GM19023 (cell line): ENCODE measurements around the gene ZNF69.
"Not testable (repeated sequence)": the region's sequence is repeated elsewhere in the genome, so short reads cannot be mapped to it uniquely, and the experiment has no call there.

Experiments used
- ATAC-seq: cut with Tn5 transposase; IDR thresholded peaks from one replicate; pipeline ENCODE4 v1.9.1; 2021; ENCODE audit warnings: mild to moderate bottlenecking, moderate library complexity; ENCODE audit not compliant: unreplicated experiment

Gene ZNF69

DNA sequence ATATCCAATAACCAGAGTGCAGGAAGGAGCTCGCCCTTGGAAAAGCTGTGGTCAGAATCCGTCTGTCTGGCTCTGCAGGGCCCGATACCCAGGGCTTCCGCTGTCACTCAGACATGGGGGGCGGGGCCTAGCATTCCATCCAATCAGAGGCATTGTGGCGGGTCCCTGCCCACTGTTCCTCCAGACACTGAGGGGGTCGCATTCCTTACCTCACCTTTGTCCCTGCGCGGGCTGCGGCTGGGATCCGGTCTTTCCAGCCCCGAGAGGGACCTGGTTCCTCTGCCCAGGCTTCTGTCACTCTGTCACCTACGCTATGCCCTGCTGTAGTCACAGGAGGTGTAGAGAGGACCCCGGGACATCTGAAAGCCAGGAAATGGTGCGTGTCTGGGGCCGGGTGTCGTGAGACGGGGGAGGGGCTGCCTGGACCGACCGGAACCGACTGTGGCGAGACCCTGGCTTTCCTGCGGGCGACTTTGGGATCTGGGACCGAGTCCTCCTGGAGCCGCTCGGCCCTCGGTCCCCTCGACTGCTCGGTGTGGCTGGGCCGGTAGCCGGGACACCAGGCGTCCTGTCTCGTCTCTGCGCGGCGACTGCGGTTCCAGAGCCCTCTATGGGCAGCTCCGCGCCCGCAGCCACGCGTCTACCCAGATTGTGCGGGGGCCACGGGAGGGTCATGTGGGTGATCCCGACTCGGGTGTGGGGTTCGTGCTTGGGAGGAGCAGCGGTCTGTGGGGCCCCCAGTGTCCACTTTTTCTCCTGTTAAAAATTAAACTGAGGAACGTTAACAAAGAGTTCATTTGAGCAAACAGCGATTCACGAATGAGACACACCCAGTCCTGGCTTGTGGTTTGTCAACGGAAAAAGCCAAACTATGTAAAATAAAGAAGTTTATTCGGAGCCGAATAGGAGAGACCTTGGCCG lies at the start of gene ZNF69:
Gene ZNF69, plus strand, starts transcription at position 172 of the 921 bp plus-strand sequence. Its CDS starts 142 bp downstream, at position 314.
- ATAC-seq, result peak; percentile 63

DNA sequence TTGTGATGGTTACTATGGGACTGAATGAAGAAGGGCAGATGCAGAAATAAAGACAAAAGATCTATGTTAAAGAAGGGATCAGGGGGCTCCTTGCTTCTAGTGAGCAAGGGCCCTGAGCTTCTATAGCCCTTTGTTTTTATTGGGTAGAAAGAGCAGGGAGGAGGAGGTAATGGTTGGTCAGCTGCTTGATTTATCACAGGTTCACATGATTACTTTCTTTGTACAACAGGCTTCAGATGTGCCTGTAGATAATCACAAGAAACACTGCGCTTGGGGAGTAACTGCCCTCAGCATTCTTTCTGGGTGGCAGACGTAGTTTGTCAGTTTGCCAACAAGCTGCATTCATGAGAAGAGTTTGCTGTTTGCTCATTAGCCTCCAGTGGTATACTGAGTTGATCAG lies 43.9 kb upstream of the ZNF69 start:
- no peak for ATAC-seq

DNA sequence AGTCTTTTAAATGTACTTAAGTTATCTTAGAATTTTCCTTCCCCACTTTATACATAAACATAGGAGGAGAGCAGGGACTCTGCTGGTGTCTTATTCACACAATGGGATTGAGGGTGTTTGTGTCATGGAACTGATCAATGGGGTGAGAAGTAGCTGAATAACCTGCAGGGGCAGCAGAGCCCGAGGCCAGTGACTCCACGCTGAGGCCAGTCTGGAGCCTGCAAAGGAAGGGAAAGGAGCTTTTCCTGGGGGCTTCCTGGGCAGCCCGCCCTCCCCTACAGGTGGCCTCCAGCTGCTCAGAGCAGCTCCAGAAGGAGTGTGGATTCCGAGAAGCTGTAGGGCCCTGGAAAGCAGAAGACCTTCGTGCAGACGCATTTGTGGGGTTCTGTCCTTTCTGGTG lies 40.0 kb upstream of the ZNF69 start:
- ATAC-seq, result not testable (repeated sequence)

DNA sequence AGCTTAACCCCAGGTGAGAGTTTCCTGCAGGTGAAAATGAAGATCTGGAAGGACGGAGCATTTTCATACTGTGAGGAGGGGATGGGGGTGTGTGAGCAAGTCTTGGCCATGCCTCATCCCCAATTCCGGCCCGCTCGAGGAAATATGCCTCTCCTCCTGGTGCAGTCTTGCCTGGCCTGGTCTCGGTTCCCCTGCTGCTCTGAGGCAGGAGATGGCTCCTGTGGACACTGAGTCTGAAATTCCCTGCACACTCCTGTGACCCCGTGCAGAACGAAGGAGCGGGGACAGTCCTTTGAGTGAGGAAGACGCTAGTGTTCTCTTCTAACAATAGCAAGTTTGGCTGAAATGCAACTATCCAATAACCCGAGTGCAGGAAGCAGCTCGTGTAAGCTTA lies 39.4 kb upstream of the ZNF69 start:
- ATAC-seq, result no peak

DNA sequence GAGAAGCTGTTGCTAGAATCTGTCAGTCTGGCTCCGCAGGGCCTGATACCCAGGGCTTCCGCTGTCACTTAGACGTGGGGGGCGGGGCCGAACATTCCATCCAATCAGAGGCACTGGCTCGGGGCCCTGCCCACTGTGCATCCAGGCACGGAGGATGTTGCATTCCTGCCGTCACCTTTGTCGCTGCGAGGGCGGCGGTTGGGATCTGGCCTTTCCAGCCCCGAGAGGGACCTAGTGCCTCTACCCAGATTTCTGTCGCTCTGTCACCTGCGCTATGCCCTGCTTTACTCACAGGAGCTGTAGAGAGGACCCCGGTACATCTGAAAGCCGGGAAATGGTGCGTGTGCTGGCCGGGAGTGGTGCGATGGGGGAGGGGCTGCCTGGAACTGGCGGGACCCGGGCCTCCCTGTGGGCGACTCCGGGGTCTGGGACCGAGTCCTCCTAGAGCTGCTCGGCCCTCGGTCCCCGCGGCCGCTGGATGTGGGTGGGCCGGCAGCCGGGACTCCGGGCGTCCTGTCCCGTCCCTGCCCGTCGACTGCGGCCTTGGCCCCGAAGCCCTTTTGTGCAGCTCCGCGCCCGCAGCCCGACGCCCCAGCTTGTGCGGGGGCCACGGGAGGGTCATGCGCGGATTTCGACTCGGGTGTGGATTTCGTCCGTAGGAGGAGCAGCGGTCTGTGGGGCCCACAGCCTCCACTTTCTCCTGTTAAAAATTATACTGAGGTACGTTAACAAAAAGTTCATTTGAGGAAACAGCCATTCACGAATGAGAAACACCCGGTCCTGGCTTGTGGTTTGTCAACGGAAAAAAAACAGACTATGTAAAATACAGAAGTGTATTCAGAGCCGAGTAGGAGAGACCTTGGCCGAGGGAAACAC lies 38.8 kb upstream of the ZNF69 start, which contains the start of gene ZNF439:
Gene ZNF439, plus strand, starts transcription at position 133 of the 876 bp plus-strand sequence. Its CDS starts 142 bp downstream, at position 275.
- peak; percentile 93 for ATAC-seq

DNA sequence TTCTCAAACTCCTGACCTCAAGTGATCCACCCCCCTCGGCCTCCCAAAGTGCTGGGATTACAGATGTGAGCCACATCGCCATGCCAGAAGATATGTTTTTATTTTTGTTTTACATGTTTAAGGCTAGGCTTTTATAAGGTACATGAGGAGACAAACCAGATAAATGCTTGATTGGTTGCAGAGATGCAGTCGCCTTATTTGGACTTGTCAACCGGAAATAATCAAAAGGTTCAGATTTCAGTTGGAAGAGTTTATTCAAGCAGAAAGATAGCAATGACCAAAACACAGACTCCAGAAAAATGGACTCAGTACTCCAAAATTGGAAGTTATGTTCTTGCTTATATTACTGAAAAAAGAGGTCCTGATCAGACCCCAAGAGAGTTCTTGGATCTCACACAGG lies 37.3 kb upstream of the ZNF69 start:
- ATAC-seq, result not testable (repeated sequence)

DNA sequence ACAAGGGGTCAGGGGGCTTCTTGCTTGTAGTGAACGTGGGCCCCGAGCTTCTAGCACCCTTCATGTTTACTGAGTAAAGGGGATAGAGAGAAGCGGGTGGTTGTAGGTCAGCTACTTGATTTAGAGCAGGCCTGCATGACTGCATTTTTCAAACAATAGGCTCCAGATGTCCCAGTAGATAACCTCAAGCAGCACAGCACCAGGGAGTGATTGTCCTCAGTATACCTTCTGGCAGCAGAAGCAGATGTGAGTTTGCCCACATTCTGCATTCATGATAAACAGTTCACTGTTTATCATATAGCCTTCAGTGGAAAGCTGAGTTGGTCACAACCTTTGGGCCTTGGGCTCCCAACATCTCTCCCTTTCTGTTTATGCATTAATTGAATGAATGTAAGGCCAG lies 34.2 kb upstream of the ZNF69 start:
- ATAC-seq, result no peak

DNA sequence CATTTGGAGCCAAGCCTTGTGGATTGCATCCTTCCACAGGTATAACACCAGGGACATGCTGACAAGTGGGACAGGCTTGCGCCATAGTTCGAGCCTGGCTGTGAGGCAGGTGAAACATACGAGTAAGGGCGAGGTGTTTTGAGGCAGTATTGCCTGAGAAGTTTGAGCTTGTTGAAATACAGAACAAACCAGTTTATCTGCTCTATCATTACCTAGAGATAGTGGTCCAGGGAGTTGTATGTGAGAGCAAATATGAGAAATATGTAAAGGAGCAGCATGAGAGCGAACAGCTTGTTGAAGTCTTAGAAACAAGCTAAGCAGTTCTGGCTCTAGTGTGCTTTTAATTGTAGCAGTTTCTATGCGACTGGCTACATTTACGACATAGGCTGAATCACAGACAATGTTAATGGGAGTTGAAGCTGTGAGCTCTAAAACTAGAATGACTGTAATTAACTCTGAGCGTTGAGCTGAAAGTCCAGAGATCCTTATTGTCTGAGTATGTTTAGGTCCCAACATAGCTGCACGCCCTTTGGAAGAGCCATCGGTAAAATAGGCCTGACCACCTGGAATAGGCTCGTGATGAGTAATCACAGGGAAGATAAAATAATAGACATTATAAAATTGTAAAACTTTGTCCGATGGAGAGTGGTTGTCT lies 30.9 kb upstream of the ZNF69 start:
- ATAC-seq, result no peak

DNA sequence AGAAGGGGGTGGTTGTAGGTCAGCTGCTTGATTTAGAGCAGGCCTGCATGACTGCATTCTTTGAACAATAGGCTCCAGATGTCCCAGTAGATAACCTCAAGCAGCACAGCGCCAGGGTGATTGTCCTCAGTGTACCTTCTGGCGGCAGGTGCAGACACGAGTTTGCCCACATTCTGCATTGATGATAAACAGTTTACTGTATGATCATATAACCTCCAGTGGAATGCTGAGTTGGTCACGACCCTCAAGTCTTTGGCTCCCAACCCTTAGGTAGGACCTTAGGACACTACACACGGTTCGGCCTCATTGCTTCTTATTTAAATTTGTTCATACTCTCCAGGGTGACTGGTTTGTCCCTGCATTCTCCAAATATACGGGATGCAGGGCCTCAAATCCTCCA lies 26.9 kb upstream of the ZNF69 start:
- ATAC-seq, result no peak

DNA sequence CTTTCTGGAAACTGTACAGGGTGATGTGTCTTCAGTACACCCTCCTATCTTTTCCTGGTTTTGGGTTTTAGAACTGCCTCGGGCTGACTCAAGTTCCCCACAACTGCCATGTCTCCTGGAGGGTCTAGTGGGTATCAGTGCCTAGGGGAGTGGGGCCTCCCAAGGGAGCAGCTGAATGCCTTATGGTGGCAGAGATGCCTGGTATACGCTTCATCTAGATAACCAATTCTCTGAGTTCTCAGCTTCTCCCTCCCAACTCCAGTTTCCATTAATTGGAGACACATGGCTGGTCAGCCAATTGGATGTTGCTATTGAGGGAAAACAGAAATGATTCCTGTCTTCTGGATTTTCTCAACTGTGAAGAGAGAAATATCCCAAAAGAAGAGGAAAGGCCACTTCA lies 26.3 kb upstream of the ZNF69 start:
- ATAC-seq, result no peak

DNA sequence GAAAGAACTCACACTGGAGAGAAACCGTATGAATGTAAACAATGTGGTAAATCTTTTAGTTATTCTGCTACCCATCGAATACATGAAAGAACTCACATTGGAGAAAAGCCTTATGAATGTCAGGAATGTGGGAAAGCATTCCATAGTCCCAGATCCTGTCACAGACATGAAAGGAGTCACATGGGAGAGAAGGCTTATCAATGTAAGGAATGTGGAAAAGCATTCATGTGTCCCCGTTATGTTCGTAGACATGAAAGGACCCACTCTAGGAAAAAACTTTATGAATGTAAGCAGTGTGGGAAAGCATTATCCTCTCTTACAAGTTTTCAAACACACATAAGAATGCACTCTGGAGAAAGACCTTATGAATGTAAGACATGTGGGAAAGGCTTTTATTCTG lies 19.8 kb upstream of the ZNF69 start:
- not testable (repeated sequence) for ATAC-seq

DNA sequence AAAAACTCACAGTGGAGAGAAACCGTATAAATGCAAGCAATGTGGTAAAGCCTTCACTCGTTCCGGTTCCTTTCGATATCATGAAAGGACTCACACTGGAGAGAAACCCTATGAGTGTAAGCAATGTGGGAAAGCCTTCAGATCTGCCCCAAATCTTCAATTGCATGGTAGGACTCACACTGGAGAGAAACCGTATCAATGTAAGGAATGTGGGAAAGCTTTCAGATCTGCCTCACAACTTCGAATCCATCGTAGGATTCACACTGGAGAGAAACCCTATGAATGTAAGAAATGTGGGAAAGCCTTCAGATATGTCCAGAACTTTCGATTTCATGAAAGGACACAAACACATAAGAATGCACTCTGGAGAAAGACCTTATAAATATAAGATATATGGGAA lies 19.4 kb upstream of the ZNF69 start:
- no peak for ATAC-seq

DNA sequence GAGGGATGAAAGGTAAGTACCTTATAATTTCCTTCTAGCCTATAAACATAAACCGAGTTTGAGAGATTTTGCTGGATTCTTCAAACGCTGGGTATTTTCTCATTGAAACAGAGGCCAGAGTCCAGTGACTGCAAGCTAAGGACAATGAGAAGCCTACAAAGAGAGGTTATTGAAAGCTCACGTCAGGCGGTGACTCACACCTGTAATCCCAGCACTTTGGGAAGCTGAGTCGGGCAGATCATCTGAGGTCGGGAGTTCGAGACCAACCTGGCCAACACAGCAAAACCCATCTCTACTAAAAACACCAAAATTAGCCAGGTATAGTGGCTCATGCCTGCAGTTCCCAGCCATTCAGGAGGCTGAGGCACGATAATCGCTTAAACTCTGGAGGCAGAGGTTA lies 15.0 kb upstream of the ZNF69 start:
- ATAC-seq, result no peak

DNA sequence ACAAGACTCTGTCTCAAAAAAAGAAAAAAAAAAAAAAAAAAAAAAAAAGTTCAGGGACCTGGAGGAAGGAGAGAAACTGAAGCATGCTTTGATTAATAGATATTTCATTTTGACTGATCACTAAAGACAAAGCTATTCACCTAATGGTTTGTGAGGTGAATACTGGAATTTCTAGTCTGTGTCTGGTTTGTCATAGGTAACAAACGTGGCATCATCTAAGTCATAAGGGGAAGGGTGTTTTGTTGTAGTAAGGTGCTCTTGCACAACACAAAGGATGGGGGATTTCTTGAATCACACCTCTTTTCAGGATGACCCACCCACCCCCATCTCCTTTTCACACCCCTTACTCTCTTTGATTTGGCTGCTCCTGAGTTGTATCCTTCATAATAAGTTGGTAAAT lies 13.8 kb upstream of the ZNF69 start:
- ATAC-seq, result no peak

DNA sequence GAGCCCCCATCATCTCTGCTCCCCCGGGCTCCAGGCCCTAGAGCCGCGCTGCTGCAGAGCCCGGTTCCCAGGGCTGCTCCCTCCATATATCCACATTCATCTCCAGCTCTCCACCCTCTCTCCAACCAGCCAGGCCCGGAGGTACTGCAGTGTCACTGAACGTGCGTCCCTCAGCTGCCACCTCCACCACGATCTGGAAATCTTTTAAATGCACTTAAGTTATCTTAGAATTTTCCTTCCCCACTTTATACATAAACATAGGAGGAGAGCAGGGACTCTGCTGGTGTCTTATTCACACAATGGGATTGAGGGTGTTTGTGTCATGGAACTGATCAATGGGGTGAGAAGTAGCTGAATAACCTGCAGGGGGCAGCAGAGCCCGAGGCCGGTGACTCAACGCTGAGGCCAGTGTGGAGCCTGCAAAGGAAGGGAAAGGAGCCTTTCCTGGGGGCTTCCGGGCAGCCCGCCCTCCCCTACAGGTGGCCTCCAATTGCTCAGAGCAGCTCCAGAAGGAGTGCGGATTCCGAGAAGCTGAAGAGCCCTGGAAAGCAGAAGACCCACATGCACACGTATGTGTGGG lies 7.8 kb upstream of the ZNF69 start:
- not testable (repeated sequence) for ATAC-seq

DNA sequence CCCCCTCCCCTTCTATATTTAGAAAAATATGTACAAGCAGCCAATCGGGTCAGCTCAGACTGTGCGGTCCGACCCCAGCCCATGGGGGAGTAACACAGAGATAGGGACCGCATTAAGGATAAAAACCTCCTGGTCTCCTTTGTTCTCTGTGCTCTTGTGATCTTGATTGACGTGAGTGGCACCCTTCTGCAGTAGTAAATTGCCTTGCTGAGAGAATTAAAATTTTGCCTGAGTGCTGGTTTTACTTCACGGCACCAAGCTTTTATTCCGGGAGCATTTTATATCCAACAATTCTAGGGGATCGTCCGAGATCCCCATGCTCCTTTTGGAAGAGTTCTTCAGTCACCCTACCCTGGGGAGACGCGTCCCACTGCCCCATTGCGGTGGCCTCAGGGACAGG lies 7.0 kb upstream of the ZNF69 start:
- no peak for ATAC-seq

DNA sequence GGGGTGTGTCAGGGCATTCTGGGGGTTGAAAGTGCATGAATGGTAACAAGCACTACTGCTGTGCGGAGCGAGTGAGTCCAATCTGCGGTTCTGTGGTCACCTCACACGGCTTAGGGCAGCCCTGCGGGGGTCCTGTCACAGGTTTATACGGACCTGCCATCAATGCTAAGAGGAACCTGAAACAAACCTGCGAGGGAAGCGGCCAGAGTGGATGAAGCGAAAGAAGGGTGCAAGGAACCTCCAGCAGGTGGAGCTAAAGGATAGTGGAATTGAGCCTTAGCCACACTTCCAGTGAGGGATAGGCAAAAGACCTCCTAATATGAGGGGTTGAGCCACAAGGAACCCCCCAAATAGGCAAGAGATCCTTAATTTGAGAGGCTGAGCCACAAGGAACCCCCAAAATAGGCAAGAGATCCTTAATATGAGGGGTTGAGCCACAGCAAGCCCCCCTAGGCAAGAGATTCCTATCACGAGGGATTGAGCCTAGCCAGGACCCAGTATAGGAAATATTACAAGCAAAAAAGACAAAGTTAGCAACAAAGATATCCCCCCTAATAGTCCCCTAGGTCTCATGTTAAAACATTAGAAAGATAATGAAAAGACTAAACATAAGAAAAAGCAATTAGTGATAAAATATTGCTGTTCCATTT lies 6.3 kb upstream of the ZNF69 start:
- ATAC-seq, result no peak

DNA sequence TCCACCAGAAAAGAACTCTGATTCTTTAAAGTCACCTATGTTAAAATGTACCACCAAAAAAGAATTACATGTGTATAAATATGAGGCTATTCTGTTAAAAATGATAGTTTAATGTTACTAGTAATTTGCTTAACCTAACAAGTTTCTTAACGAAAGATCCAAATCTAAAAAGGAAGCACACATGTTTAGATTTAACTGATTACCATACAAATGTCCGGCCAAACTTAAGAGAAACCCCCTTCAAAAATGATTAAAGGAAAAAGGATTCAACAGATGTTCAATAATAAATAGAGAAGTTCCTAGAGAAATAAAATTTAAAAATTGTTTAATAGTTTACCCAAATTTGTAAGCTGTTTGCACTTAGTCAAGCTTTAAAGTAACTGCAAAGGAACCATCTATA lies 5.0 kb upstream of the ZNF69 start:
- no peak for ATAC-seq

DNA sequence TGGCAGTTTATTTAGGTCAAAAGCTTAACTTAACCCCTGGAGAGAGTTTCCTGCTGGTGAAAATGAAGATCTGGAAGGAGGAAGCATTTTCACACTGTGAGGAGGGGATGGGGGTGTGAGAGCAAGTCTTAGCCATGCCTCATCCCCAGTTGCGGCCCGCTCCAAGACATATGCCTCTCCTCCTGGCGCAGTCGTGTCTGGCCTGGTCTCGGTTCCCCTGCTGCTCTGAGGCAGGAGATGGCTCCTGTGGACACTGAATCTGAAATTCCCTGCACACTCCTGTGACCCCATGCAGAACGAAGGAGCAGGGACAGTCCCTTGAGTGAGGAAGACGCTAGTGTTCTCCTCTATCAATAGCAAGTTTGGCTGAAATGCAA lies 360 bp upstream of the ZNF69 start:
- peak; percentile 17 for ATAC-seq

DNA sequence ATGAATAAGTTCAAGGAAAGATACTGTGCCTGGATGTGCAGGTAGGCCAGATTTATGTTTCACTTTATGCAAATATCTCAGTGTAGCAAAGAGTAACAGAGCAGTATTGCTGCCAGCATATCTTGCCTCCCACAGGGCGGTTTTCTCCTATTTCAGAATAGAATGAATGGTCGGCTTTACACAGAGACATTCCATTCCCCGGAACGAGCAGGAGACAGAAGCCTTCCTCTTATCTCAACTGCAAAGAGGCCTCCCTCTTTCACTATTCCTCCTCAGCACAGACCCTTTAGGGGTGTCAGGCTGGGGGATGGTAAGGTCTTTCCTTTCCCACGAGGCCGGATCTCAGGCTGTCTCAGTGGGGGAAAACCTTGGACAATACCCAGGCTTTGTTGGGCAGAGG lies 2.3 kb downstream of the ZNF69 start:
- not testable (repeated sequence) for ATAC-seq
